Stimulated activated CD8-positive, alpha-beta memory T cell treated with anti-CD3 and anti-CD28 coated beads, Interleukin-15, amount 100 ng/mL, for 48 hours (primary cell): ENCODE results near the gene ADGRF5.

Experiments
- DNase-seq, 2 donors: peaks; one replicate each; pipeline ENCODE4 v3.0.0-alpha.2; 2020; ENCODE audit warnings: low read depth in 2 of 2

Gene ADGRF5

DNA sequence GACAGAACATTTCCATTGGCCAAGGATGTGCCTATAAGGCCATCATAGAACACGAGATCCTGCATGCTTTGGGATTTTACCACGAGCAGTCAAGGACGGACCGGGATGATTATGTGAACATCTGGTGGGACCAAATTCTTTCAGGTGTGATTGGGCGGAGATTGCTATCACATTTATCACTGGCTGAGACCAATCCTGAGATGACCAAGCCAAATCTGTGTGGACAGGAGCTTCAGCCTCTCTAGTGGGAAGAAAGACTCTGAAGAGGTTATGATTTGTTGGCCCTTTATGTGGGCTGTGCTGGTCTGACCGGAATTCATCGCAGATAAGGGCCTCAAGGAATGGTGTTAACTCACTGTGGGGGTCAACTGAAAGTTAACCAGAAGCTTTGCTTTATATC is 102.2 kb downstream of the ADGRF5 start:
- no peak for DNase-seq

DNA sequence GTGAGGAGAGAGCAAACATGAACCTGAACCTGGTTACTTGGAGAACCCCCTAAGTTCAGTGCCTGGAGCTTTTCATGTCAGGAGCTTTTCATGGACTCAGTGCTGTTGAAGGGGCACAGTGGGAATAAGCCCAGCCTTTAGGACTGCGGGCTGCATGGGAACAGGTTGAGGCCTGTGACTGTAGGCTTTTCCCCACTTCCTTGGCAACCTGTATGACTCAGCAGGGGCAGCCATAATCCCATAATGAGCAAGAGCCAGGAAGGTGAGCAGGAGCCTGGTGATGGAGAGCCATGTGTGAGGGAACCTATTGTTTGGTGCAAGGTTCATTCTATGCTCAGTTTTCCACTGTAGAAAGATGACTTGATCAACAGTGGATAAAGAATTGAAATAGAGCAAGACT is 105.1 kb downstream of the ADGRF5 start:
- DNase-seq: no peak

DNA sequence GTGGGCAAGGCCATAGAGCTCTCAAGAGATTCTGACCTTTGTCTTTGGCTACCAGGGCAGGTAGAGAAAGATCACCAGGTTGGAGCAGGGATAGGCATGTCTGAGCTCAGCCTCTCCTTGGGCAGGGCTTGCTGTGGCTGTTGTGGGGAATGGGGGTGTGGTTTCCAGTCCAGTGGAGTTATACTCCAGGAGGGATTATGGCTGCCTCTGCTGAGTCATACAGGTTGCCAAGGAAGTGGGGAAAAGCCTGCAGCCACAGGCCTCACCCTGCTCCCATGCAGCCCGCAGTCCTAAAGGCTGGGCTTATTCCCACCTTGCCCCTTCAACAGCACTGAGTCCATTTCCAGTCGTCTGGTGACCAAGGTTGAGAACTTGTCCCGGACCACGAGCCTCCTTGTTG is 106.6 kb downstream of the ADGRF5 start:
- DNase-seq: no peak

DNA sequence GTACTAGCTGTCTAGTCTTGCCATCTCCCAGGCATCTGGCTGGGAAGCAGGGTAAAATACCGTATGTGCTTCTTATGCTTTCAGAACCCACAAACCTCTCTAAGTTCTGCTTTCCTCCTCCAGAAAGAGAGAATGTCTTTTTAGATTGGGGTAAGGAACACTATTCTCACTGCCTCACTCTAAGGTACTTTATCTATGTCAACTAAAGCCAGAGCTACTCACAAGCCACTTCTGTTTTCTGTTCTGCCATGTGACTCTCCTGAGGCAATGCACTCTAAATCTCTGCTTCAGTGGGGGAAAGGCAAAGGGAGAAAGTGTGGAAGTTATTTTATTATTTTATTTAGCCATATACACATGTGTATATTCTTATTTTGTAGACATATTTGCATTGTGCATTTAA is 112.9 kb downstream of the ADGRF5 start:
- no peak for DNase-seq
